HL-60 (cell line): ENCODE measurements around the gene HPCAL1.

Source experiments
- DNase-seq, 2 experiments: peaks; one replicate each; pipeline ENCODE4 v3.0.0-alpha.2; 2010 to 2020; ENCODE audit warnings: low read depth in 1 of 2, low spot score in 1 of 2
- H3K27ac ChIP-seq: fragments of 250-450 bp; sonication (Bioruptor Pico); replicated peaks from 2 replicates; pipeline ENCODE4 v1.5.1; 2020; ENCODE audit warnings: mild to moderate bottlenecking, moderate library complexity
- H3K27me3 ChIP-seq: fragments of 250-450 bp; sonication (Bioruptor Pico); 2 replicates; pipeline ENCODE4 v1.5.1; 2021; ENCODE audit warnings: mild to moderate bottlenecking, moderate library complexity; ENCODE audit not compliant: insufficient read depth, poor library complexity, severe bottlenecking
- H3K4me3 ChIP-seq: replicated peaks from 2 replicates; pipeline ENCODE4 v1.5.1; 2011; ENCODE audit warnings: mild to moderate bottlenecking, control low read depth, low read length; ENCODE audit not compliant: insufficient read depth
- GABPA ChIP-seq: IDR thresholded peaks from 2 replicates; pipeline ENCODE4 v1.6.1; 2012; ENCODE audit warnings: low read depth
- POLR2AphosphoS5 ChIP-seq: IDR thresholded peaks from 2 replicates; pipeline ENCODE4 v1.6.1; 2012; ENCODE audit warnings: low read depth
- SPI1 ChIP-seq: IDR thresholded peaks from 2 replicates; pipeline ENCODE4 v1.6.1; 2012; ENCODE audit warnings: low read depth, mild to moderate bottlenecking, borderline replicate concordance
- TF ChIP-seq, protein P1 (sequence below): IDR thresholded peaks from 2 replicates; pipeline ENCODE4 v1.6.1; 2012; ENCODE audit warnings: low read depth; ENCODE audit not compliant: insufficient replicate concordance
- TF ChIP-seq, protein P2 (sequence below): IDR thresholded peaks from one replicate; pipeline ENCODE4 v1.5.1; 2011; ENCODE audit warnings: low read length, control low read depth, inconsistent platforms; ENCODE audit not compliant: insufficient read depth

HPCAL1 gene

DNA sequence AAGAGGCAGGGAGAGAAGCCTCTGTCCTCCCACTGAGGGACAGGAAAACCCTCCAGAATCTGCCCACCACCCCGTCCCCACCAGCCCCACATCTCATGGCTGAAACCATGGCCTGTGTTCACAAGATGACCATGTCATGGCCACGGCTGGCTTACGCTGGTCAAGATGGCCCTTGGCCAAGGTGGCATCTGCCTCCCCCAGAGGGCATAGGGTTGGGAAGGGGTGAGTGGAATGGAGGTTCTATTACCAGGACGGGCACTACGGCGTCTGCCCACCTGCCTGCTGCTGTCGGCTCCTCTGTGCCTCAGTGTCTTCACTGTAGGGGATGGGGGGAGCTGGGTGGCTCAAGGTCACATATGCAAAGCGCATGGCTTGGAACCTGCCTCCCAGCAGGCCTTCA, 125.7 kb downstream of the HPCAL1 start:
- H3K27me3 ChIP-seq = no peaks in the 10 kb centered on the region
- DNase-seq = no peak
- no peak overlapping the region for H3K4me3 ChIP-seq
- no peak overlapping the region for H3K27ac ChIP-seq
- TF ChIP-seq, protein P1, sequence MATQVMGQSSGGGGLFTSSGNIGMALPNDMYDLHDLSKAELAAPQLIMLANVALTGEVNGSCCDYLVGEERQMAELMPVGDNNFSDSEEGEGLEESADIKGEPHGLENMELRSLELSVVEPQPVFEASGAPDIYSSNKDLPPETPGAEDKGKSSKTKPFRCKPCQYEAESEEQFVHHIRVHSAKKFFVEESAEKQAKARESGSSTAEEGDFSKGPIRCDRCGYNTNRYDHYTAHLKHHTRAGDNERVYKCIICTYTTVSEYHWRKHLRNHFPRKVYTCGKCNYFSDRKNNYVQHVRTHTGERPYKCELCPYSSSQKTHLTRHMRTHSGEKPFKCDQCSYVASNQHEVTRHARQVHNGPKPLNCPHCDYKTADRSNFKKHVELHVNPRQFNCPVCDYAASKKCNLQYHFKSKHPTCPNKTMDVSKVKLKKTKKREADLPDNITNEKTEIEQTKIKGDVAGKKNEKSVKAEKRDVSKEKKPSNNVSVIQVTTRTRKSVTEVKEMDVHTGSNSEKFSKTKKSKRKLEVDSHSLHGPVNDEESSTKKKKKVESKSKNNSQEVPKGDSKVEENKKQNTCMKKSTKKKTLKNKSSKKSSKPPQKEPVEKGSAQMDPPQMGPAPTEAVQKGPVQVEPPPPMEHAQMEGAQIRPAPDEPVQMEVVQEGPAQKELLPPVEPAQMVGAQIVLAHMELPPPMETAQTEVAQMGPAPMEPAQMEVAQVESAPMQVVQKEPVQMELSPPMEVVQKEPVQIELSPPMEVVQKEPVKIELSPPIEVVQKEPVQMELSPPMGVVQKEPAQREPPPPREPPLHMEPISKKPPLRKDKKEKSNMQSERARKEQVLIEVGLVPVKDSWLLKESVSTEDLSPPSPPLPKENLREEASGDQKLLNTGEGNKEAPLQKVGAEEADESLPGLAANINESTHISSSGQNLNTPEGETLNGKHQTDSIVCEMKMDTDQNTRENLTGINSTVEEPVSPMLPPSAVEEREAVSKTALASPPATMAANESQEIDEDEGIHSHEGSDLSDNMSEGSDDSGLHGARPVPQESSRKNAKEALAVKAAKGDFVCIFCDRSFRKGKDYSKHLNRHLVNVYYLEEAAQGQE = no peak
- no peak for TF ChIP-seq SPI1
- TF ChIP-seq, protein P2, sequence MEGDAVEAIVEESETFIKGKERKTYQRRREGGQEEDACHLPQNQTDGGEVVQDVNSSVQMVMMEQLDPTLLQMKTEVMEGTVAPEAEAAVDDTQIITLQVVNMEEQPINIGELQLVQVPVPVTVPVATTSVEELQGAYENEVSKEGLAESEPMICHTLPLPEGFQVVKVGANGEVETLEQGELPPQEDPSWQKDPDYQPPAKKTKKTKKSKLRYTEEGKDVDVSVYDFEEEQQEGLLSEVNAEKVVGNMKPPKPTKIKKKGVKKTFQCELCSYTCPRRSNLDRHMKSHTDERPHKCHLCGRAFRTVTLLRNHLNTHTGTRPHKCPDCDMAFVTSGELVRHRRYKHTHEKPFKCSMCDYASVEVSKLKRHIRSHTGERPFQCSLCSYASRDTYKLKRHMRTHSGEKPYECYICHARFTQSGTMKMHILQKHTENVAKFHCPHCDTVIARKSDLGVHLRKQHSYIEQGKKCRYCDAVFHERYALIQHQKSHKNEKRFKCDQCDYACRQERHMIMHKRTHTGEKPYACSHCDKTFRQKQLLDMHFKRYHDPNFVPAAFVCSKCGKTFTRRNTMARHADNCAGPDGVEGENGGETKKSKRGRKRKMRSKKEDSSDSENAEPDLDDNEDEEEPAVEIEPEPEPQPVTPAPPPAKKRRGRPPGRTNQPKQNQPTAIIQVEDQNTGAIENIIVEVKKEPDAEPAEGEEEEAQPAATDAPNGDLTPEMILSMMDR = no peak

DNA sequence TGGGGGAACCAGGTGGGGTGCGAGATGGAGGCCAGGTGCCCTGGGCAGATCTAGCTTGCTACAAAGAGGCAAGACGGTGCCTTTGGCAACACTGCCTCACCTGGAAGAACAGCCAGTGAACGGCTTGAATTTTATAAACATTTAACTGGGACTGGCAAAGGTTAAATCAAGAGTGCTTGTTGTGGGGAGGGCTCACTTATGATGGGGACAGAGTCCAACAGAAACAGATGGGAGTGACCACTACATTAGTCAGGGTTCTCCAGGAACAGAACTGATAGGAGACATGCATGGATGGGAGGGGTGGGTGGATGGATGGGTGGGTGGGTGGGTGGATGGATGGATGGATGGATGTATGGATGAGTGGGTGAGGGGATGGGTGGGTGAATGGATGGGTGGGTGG, 126.2 kb downstream of the HPCAL1 start:
- Histone ChIP-seq H3K27me3 (no peaks in the 10 kb centered on the region), H3K4me3 (no peak overlapping the region), H3K27ac (no peak overlapping the region)
- no peak for DNase-seq
- TF ChIP-seq, protein P1 = no peak
- no peak for TF ChIP-seq POLR2AphosphoS5
- TF ChIP-seq GABPA = no peak
- no peak for TF ChIP-seq SPI1
- TF ChIP-seq, protein P2 = no peak

DNA sequence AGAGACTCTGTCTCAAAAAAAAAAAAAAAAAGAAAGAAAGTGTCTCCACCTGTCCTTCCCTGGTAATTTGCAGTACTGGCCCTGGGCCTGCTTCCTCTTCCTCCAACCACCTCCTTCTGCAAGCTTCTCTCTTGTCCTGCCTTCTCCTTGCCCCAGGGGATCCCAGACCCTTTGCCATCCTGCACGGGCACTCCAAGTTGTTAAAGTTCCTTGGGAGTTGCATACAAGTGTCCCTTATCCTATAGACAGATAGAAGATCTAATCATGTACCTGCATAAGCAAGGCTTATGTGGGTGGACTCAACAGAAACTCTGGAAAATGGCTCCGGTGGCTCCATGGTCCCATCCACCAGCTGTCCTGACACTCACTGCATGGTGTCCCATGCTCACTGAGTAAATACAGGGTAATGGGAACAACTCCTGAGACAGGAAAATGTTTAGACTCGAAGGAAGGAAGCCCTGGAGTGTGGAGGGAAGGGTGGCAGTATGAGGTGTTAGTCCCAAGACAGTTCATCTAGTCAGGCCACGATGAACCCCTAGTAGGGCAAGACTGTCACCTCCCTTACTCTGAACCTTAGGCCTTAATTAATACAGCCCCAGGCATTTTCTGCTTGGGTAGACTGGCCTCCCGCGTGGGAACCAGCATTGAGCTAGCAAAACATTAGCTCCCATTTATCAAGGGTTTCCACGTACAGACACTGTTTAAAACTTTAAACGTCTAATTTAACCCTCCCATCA, 128.3 kb downstream of the HPCAL1 start:
- DNase-seq = no peak
- Histone ChIP-seq H3K4me3 (no peak overlapping the region), H3K27ac (no peak overlapping the region), H3K27me3 (no peaks in the 10 kb centered on the region)
- TF ChIP-seq SPI1 (no peak), GABPA (no peak), POLR2AphosphoS5 (no peak)
- TF ChIP-seq, protein P2 = no peak
- TF ChIP-seq, protein P1 = no peak
